SK-N-SH (cell line): ENCODE measurements around the gene MYO3A.

Source experiments
- CHD2 ChIP-seq: fragments of 150-350 bp; IDR thresholded peaks from 2 replicates; pipeline ENCODE4 v1.6.1; 2018; ENCODE audit warnings: low read length; ENCODE audit not compliant: partially characterized antibody
- EP300 ChIP-seq, 2 experiments: IDR thresholded peaks; 2 replicates each; pipeline versions ENCODE4 v1.4.0 to v1.6.1; 2012; ENCODE audit warnings: borderline replicate concordance in 1 of 2, low read depth in 1 of 2, low read length in 1 of 2
- FOXJ3 ChIP-seq: sonication (generic); formaldehyde crosslinking; IDR thresholded peaks from 2 replicates; pipeline ENCODE4 v1.5.1; 2020; ENCODE audit warnings: mild to moderate bottlenecking, missing genetic modification reagents
- GATA2 ChIP-seq: sonication (generic); formaldehyde crosslinking; IDR thresholded peaks from 2 replicates; pipeline ENCODE4 v1.5.0; 2020; ENCODE audit warnings: mild to moderate bottlenecking, missing genetic modification reagents
- RFX5 ChIP-seq: IDR thresholded peaks from 2 replicates; pipeline ENCODE4 v1.6.1; 2012; ENCODE audit warnings: mild to moderate bottlenecking, improper control_type of control experiment, low read length
- SIN3A ChIP-seq: IDR thresholded peaks from 2 replicates; pipeline ENCODE4 v1.6.1; 2012; ENCODE audit warnings: low read depth, mild to moderate bottlenecking, low read length, moderate library complexity, borderline replicate concordance
- SMC3 ChIP-seq: IDR thresholded peaks from 2 replicates; pipeline ENCODE4 v1.6.1; 2012; ENCODE audit warnings: low read depth, low read length, improper control_type of control experiment
- TAF1 ChIP-seq: IDR thresholded peaks from 2 replicates; pipeline ENCODE4 v1.6.1; 2012; ENCODE audit warnings: low read depth, mild to moderate bottlenecking, low read length, moderate library complexity, borderline replicate concordance
- YY1 ChIP-seq: IDR thresholded peaks from 2 replicates; pipeline ENCODE4 v1.4.0; 2012; ENCODE audit warnings: low read depth, mild to moderate bottlenecking
- TF ChIP-seq, protein P1 (sequence below): fragments of 200-600 bp; sonication (generic); IDR thresholded peaks from 2 replicates; pipeline ENCODE4 v1.6.1; 2017; ENCODE audit warnings: antibody characterized with exemption, mild to moderate bottlenecking, moderate library complexity
- TF ChIP-seq, protein P2 (sequence below): IDR thresholded peaks from 2 replicates; pipeline ENCODE4 v1.4.0; 2012; ENCODE audit warnings: low read depth
- TF ChIP-seq, protein P3 (sequence below): IDR thresholded peaks from 2 replicates; pipeline ENCODE4 v1.6.1; 2012; ENCODE audit warnings: mild to moderate bottlenecking, low read depth, low read length, moderate library complexity
- TF ChIP-seq, protein P4 (sequence below): IDR thresholded peaks from 2 replicates; pipeline ENCODE4 v1.4.0; 2012; ENCODE audit warnings: low read depth, borderline replicate concordance

DNA sequence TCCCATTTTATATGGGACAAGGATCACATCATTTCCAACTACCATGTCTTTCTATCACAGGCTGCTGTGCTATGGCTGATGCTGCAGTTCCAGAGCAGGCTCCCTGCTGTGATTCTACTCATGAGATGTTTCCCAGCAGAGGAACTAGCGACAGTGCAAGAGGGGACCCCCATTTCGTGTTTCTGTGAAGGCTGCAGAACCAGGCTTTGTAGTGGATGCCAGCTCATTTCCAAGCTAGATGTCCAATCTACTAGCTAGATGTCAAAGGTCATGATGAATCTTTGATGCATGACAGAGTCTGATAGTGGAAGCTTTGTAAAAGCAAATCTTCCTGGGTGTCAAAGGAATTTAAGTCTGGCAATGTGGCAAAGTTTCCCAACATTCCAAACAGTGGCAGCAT, 21.2 kb upstream of the MYO3A start:
- TF ChIP-seq, protein P1, sequence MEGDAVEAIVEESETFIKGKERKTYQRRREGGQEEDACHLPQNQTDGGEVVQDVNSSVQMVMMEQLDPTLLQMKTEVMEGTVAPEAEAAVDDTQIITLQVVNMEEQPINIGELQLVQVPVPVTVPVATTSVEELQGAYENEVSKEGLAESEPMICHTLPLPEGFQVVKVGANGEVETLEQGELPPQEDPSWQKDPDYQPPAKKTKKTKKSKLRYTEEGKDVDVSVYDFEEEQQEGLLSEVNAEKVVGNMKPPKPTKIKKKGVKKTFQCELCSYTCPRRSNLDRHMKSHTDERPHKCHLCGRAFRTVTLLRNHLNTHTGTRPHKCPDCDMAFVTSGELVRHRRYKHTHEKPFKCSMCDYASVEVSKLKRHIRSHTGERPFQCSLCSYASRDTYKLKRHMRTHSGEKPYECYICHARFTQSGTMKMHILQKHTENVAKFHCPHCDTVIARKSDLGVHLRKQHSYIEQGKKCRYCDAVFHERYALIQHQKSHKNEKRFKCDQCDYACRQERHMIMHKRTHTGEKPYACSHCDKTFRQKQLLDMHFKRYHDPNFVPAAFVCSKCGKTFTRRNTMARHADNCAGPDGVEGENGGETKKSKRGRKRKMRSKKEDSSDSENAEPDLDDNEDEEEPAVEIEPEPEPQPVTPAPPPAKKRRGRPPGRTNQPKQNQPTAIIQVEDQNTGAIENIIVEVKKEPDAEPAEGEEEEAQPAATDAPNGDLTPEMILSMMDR, result no peak
- no peak for TF ChIP-seq FOXJ3 (CRISPR knock-in tag)
- no peak for TF ChIP-seq TAF1
- TF ChIP-seq GATA2 (CRISPR knock-in tag), result no peak
- TF ChIP-seq, protein P2, sequence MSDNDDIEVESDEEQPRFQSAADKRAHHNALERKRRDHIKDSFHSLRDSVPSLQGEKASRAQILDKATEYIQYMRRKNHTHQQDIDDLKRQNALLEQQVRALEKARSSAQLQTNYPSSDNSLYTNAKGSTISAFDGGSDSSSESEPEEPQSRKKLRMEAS, result no peak
- TF ChIP-seq YY1, result no peak
- TF ChIP-seq, protein P3, sequence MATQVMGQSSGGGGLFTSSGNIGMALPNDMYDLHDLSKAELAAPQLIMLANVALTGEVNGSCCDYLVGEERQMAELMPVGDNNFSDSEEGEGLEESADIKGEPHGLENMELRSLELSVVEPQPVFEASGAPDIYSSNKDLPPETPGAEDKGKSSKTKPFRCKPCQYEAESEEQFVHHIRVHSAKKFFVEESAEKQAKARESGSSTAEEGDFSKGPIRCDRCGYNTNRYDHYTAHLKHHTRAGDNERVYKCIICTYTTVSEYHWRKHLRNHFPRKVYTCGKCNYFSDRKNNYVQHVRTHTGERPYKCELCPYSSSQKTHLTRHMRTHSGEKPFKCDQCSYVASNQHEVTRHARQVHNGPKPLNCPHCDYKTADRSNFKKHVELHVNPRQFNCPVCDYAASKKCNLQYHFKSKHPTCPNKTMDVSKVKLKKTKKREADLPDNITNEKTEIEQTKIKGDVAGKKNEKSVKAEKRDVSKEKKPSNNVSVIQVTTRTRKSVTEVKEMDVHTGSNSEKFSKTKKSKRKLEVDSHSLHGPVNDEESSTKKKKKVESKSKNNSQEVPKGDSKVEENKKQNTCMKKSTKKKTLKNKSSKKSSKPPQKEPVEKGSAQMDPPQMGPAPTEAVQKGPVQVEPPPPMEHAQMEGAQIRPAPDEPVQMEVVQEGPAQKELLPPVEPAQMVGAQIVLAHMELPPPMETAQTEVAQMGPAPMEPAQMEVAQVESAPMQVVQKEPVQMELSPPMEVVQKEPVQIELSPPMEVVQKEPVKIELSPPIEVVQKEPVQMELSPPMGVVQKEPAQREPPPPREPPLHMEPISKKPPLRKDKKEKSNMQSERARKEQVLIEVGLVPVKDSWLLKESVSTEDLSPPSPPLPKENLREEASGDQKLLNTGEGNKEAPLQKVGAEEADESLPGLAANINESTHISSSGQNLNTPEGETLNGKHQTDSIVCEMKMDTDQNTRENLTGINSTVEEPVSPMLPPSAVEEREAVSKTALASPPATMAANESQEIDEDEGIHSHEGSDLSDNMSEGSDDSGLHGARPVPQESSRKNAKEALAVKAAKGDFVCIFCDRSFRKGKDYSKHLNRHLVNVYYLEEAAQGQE, result no peak
- TF ChIP-seq SMC3, result no peak
- TF ChIP-seq EP300 (IDR thresholded peaks at IDR 0.05; ENCODE audit: borderline replicate concordance in 1 of 2, low read depth in 1 of 2, low read length in 1 of 2), result no peak
- TF ChIP-seq RFX5, result no peak
- TF ChIP-seq SIN3A, result no peak
- TF ChIP-seq CHD2, result no peak
- TF ChIP-seq, protein P4, sequence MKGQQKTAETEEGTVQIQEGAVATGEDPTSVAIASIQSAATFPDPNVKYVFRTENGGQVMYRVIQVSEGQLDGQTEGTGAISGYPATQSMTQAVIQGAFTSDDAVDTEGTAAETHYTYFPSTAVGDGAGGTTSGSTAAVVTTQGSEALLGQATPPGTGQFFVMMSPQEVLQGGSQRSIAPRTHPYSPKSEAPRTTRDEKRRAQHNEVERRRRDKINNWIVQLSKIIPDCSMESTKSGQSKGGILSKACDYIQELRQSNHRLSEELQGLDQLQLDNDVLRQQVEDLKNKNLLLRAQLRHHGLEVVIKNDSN, result no peak
